HG03432 (cell line): Measurements from ENCODE around the gene CEBPA.
"Not testable (repeated sequence)": the region's sequence is repeated elsewhere in the genome, so short reads cannot be mapped to it uniquely, and the experiment has no call there.

Experiments
- ATAC-seq: cut with Tn5 transposase; IDR thresholded peaks from one replicate; pipeline ENCODE4 v1.9.1; 2021; ENCODE audit warnings: mild to moderate bottlenecking, moderate library complexity; ENCODE audit not compliant: unreplicated experiment

Gene CEBPA

DNA sequence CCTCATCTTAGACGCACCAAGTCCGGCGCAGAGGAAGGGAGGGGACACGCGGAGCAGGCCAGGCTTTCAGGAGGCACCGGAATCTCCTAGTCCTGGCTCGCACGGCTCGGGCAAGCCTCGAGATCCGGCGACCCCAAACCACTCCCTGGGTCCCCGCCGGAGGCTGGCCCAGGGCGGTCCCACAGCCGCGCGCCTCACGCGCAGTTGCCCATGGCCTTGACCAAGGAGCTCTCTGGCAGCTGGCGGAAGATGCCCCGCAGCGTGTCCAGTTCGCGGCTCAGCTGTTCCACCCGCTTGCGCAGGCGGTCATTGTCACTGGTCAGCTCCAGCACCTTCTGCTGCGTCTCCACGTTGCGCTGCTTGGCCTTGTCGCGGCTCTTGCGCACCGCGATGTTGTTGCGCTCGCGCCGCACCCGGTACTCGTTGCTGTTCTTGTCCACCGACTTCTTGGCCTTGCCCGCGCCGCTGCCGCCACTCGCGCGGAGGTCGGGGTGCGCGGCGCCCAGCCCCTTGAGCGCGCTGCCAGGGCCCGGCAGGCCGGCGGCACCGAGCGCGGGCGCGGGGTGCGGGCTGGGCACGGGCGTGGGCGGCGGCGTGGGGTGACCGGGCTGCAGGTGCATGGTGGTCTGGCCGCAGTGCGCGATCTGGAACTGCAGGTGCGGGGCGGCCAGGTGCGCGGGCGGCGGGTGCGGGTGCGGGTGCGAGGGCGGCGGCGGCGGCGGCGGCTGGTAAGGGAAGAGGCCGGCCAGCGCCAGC lies 1.0 kb downstream of the CEBPA start:
- no peak for ATAC-seq

GRCh38 chr19:33300894-33301143 lies 1.5 kb downstream of the CEBPA start:
- ATAC-seq: no peak

DNA sequence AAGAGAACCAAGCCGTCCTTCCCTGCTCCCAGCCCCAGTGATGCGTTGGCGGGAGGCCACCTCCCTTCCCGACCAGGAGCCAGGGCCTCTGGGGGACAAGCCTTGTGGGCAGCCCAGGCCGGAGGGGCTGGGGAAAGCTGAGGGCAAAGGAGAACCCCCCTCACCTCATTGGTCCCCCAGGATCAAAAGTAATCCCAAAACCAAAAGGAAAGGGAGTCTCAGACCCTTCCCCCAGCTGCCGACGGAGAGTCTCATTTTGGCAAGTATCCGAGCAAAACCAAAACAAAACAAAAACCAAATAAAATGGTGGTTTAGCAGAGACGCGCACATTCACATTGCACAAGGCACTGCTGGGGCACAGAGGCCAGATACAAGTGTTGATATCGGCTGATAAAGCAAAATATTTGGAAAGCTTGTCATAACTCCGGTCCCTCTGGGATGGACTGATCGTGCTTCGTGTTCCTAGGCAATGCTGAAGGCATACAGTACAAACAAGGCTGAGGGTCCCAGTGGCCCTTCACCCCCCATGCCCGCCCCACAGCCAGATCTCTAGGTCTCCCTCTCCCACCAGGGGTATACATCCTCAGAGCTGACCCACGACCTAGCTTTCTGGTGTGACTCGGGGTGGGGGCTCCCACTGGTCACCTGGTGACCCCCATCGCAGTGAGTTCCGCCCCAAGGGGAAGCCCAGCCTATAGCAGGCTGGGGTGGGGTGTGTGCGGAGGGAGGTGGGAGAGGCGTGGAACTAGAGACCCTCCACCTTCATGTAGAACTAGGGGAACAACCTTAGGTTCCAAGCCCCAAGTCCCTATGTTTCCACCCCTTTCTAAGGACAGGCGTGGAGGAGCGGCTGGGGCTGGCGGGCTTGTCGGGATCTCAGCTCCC lies 2.1 kb downstream of the CEBPA start:
- no peak for ATAC-seq

GRCh38 chr19:33299051-33299688 lies 3.2 kb downstream of the CEBPA start:
- no peak for ATAC-seq

DNA sequence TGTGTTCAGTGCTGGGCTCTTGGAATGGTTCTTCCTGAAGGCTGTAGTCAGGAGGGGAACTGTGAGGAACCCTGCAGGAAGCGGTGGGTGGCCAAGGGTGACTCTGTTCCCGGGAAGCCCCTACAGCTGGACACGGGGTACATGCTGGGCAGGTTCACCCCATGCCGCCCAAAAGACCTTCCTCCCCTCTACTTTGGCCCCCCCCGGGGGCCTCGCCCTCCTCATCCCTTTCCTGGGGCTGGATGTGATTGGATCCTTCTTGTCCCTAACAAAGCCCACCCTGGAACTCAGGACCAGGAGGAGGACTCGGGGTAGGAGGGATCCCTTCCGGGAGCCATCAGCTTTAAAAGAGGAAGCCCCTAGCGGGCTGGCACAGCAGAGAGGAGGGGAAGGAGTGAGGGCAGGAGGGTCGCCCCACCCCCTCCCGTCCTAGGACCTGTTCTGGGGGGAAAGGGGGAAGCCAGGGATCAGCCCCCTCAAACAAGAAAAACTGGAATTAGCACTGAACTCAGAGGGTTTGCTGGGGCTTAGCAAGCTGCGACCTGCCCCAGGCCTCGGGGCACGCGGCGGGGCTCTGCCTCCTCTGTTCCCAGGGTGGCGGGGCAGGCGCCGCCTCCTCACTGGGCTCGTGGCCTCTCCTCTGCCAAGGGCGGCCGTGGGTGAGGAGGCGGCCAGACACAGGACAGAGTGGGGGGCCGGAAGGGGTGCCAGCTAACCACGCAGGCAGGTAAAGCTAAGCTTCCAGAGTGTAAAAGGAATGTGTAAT lies 4.0 kb downstream of the CEBPA start:
- ATAC-seq: no peak

GRCh38 chr19:33297401-33298145 lies 4.8 kb downstream of the CEBPA start:
- no peak for ATAC-seq

DNA sequence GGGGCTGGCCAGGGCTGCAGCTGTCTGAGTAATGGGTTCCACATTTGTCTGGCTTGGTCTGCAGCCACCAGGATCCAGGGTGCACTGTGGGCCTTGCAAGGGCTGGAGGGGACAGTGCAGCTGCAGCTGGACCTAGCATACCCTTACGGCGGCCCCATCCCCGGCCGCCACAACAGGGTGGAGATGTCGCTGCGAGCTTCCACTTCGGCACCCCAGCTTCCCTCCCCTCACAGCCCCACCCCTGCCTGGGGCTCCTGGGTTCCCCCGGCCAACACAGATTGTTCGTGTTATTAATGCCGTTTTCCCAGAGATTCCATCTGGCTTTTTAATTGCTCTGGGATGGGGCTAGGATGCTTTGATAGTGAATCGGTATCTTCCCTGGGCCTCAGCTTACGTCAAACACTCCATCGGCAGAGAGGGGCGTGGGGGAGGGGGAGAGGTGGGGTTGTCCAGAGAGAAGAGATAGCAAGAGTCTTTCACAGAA lies 5.8 kb downstream of the CEBPA start:
- ATAC-seq: no peak

DNA sequence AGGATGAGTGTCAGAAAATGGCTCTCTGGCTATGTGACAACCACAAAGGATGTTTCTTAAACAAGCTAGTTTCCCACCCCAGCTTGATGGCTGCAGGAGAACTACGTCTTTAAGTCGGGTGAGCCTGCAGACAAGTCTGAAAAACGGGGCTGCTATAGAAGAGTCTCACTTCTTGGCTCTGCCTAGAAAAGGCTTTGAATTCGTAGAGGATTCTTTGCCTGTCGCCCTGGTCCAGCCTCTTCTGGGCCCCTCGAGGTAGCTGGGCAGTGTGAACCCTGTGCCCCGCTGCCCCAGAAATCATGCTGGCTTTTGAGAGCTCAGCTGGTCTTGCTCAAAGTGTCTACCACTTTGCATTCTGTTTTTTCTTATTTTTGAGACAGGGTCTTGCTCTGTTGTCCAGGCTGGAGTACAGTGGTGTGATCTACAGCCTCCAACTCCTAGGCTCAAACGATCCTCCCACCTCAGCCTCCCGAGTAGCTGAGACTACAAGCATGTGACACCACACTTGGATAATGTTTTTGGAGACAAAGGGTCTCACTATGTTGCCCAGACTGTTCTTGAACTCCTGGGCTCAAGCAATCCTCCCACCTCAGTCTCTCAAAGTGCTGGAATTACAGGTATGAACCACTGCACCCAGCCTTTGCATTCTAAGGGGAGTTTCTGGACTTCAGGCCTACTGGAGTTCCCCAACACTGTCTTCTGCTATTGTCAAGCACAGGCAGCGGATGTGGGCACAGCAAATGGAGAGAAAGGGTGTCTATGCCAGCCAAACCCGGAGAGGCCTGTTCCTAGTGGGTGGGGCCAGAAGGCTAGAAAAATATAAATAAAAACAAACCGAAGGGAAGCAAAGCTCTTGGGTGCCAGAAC lies 6.5 kb downstream of the CEBPA start:
- no peak for ATAC-seq

- not testable (repeated sequence) for ATAC-seq
Measured at GRCh38 chr19:33295046-33295445, 7.3 kb downstream of the CEBPA start.

DNA sequence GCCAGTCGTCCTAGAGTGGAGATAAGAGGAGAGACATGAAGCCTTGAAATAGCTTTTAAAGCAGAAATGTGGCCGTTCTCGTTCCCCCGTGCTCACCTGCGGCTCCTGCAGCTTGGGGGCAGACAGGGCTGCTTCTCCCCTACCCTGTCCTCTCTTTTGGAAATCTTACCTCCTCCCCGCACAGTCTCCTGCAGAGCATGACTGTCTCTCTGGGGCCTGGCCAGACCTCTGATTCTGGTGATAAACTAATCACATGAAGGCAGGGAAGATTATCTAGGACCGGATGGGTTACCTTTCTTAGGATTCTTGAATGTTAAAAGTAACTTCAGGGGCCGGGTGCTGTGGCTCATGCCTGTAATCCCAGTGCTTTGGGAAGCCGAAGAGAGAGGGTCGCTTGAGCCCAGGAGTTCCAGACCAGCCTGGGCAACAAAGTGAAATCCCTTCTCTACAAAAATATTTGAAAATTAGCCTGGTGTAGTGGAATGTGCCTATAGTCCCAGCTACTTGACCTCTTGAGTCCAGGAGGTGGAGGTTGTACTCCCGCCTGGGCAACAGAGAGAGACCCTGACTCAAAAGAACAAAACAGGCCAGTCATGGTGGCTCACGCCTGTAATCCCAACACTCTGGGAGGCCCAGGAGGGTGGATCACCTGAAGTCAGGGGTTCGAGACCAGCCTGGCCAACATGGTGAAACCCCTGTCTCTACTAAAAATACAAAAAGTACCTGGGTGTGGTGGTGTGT lies 8.1 kb downstream of the CEBPA start:
- ATAC-seq: no peak

GRCh38 chr19:33293255-33294057 lies 8.9 kb downstream of the CEBPA start:
- ATAC-seq: no peak

DNA sequence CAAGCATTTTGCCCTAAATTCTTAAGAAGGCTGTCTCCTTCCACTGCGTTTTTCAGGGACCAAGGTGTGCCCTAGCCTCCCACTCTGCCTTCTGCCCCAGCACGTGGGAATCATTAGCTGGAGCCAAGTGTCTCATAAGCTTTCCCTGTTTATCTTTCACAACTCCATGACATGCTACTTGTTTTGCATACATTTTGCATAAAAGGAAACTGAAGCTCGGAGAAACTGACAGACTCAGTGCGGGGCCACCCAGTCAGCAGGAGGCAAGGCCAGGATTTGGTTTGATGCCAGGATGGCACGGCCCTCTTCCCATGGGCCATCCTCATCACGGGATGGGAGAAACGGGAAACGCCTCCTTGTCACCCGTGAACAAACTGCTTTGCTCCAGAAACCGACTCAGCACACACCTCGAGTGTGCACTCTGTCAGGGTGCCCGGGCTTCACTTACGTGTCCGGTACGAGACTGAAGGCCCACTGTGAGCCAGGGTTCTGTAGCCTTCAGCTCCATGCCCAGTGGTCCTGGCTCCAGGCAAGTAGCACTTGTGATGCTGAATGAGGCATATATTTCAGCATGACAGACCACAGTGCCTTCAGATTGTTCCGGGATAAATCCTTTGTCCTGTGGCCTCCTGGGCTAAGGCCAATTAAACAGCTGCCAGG lies 9.6 kb downstream of the CEBPA start:
- ATAC-seq: no peak

DNA sequence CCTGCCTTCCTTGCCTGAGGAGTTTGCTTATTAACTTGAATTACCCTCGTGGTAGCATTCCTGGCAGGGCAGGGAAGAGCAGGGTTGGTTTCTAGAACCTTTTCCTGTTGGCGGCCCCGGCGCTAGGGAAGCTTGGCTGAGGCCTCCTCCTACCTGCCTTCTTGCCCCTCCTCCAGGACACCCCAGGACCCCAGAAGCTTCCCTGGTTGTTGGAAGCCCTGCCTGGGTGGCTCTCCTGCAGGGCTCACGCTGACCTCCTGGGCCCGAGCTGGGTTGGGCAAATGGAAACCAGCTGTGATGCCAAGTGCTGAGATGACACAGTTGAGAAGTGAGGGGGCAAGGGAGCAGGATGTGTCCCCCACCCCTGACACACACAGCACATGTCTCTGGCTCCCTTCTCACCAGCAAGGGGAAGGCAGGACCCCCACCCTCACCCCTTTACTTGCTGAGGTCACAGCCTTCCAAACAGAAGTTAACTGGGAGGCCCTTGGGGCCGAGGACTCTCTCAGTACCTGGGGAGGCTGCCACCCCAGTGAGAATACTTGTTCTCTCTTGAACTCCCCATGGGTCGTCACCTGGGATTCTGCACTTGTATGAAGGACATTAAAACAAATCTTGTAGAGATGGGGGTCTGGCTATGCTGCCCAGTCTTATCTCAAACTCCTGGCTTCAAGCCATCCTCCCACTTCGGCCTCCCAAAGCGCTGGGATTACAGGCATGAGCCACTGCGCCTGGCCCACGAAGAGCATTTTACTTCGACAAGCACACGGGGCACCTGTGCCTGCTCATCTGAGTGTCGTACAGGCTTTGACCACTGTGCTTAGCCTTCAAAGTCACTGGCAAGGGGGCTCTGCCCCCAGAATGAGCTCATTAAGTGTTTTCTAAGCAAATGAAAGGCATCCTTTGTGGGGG lies 10.5 kb downstream of the CEBPA start:
- ATAC-seq: no peak

GRCh38 chr19:33290956-33291622 lies 11.2 kb downstream of the CEBPA start:
- ATAC-seq: no peak

DNA sequence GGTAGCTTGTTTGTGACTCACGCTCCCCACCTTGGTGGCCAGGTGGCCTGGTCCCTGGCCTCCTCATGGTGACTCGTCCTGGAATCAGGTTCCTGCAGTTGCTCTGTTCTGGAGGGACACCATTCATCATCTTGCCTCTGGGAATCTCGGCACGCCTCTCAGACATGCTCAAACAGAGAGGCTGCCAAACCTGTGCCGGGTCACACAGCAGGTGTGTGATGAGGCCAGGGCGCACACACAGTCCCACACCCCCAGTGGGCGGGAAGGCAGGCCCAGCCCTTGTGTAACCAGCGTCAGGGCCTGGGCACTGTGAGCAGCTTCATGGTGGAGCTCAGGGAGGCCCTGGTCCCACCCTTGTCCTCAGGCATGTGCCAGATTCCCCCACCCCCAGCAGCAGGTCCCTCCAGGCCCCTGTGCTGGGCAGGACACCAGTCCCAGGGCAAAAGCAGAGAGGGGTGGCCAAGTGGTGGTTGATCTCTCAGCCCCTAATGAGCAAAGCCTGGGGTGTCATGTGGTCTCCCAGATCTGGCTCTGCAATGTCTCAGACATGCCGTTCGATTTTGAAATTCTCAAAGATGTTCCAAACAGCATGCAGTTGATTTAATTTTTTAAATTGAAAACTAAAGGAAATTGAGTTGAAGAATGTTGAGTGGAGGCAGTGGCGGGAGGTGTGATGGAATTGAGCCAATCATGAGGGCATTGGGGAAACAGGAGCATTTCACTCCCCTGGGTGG lies 12.1 kb downstream of the CEBPA start:
- ATAC-seq: no peak
